Coronary artery (tissue), 2 donors: ENCODE data around the gene SH3PXD2B.

Source experiments
- DNase-seq: peaks from one replicate; pipeline ENCODE4 v3.0.0-alpha.2; 2017; ENCODE audit warnings: low spot score
- H3K27ac ChIP-seq, 2 donors: fragments of 200-600 bp; sonication (generic); one replicate each; pipeline ENCODE4 v1.5.1; 2016 to 2019
- H3K4me3 ChIP-seq: fragments of 200-600 bp; sonication (generic); 2 replicates; pipeline ENCODE4 v1.5.1; 2016; ENCODE audit warnings: mild to moderate bottlenecking, moderate library complexity
- TF ChIP-seq, protein P1 (sequence below): fragments of 200-600 bp; sonication (generic); IDR thresholded peaks from one replicate; pipeline ENCODE4 v1.5.1; 2019; ENCODE audit warnings: antibody characterized with exemption

SH3PXD2B gene

DNA sequence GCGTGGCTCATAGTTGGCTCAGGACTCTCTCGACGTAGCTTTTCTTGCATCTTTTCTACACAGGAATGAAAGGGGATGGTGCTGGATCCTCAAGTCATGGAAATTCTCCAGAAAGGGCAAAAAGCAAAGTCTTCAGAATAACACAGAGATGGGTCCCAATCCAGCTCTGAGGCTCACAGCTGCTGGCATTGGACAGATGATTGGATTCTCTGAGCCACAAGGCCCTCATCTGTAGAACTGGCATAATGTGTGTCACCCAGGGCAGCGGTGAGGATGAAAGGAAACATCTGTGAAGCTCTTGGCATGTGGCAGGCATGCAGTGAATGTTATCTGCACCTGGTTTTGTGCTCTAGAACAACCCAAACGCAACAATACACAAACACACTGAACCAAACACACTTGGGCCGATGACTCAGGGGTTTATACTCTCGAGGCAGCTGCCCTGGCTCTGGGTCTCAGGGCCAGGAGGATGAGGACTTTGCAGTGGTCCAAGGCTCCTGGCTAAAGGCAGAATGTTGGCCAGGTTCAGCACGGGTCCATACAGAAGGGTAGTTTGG lies 106.8 kb downstream of the SH3PXD2B start:
- TF ChIP-seq, protein P1, sequence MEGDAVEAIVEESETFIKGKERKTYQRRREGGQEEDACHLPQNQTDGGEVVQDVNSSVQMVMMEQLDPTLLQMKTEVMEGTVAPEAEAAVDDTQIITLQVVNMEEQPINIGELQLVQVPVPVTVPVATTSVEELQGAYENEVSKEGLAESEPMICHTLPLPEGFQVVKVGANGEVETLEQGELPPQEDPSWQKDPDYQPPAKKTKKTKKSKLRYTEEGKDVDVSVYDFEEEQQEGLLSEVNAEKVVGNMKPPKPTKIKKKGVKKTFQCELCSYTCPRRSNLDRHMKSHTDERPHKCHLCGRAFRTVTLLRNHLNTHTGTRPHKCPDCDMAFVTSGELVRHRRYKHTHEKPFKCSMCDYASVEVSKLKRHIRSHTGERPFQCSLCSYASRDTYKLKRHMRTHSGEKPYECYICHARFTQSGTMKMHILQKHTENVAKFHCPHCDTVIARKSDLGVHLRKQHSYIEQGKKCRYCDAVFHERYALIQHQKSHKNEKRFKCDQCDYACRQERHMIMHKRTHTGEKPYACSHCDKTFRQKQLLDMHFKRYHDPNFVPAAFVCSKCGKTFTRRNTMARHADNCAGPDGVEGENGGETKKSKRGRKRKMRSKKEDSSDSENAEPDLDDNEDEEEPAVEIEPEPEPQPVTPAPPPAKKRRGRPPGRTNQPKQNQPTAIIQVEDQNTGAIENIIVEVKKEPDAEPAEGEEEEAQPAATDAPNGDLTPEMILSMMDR, result no peak
- no peak for DNase-seq
- Histone ChIP-seq H3K27ac (no peak overlapping the region), H3K4me3 (no peak overlapping the region)

DNA sequence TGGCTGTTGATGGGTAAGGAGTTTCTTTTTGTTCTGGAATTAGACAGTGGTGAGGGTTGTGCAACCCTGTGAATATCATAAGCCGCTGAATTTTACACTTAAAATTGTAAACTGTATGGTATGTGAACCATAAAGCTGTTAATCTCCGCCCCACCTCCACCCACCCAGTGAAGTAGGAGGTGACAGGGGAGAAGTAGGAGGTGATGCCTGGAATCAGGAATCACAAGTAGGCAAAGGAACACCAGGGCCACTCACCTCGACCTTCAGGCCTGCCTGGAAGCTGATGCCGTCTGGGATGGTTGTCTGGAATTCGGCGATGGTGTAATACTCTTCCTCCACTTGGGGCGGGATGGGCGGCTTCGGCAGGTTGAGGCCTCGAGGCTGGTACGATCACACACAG lies 108.4 kb downstream of the SH3PXD2B start:
- Histone ChIP-seq H3K27ac (no peak overlapping the region), H3K4me3 (no peak overlapping the region)
- no peak for DNase-seq
- TF ChIP-seq, protein P1, result no peak

DNA sequence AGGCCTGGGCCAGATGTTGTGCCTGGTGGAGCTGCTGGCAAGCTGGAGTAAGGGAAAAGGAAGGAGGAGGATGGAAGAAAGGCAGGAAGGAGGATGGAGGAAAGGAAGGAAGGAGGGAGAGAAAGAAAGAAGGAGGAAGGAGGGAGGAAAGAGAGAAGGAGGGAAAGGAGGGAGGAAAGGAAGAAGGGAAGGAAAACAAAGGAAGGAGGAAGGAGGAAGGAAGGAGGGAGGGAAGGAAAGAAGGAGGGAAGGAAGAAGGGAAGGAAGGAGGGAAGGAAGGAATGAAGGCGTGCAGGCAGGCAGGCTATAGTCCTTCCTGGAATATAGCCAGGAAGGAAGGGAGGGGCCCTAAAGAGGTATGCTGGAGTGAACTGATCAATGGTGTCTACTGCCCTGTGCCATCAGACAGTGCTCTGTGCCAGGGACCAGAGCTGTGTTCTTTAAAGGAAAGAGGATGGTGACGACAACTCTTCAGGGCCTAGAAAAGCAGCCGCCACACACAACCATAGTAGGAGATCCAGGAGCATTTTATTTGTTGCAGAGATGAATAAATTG lies 109.4 kb downstream of the SH3PXD2B start:
- H3K27ac ChIP-seq, result no peak overlapping the region
- no peak overlapping the region for H3K4me3 ChIP-seq
- DNase-seq, result no peak
- TF ChIP-seq, protein P1, result no peak

DNA sequence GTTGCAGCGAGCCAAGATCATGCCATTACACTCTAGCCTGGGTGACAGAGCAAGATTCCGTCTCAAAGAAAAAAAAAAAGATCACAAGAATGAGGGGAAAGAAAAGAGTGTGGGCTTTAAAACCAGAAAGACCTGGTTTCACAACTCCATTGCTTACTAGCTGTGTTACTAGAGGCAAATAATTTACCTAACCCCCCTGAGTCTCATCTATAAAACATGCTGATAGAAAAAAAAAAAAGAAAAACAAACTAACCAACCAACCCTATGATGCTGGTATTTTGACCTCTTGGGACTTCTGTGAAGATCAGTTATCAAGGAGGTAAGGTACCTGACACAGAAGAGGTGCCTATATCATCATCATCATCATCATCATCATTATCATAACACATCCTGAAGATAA lies 110.6 kb downstream of the SH3PXD2B start:
- DNase-seq, result no peak
- Histone ChIP-seq H3K4me3 (no peak overlapping the region), H3K27ac (no peak overlapping the region)
- TF ChIP-seq, protein P1, result no peak

DNA sequence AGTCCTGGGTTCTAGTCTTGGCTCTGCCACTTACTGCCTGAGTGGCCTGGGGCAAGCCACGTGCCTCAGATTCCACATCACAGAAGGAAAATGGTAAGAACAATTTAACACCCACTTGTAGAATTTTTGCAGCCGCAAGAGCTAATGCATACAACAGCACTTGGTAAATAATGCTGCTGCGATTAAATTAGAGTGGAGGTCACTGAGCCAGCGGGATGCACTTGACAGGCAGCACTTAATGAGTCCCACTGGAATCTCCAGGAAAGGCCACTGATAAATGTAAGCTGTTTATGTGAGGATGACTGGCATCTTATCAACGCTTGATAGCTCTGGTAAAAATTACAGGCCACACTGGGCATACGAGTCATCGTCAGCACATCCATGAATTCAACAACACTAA lies 111.4 kb downstream of the SH3PXD2B start:
- no peak overlapping the region for H3K4me3 ChIP-seq
- no peak overlapping the region for H3K27ac ChIP-seq
- TF ChIP-seq, protein P1, result no peak
- no peak for DNase-seq

DNA sequence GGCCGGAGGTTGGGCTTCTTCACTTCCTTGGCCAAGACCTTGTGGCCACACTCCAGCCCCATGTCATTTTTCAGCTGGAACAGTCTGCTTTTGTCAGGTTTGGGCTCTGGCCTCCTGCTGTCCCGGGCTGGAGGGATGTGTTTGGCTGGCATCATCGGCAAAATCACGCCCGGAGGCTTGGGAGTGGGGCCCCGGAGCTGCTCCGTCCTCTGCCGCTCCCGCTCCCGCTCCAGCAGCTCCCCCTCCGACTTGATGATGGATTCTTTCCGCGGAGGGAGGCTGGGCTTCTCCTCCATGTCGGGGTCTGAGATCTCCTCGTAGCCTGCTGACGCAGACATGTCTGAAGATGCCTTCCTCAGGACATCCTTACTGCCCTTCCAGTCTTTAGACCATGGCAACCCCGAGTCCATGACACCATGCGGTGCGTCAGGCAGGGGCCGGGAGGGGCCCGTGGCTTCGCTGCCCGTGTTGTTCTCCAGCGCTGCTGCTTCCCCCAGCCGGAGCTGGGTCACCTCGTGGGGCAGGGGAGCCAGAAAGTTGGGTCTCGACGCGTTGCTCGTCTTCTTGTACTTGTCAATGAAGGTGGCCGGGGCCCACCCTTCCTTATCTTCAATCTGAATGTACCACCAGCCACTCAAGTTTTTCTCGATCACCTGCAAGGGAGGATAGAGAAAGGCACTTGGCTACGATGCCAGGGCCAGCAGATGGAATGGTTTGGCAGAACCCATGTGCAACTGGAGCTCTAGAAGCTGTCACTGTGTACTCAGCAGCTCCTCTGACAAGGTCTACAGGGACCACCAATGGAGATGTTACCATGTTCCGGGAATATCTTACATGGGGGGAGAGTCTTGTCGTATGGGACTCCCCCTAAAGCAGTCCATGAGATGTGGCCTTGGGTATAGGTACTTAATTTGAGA lies 114.8 kb downstream of the SH3PXD2B start:
- no peak overlapping the region for H3K27ac ChIP-seq
- no peak overlapping the region for H3K4me3 ChIP-seq
- DNase-seq, result no peak
- TF ChIP-seq, protein P1, result no peak
